Endodermal cell (in vitro differentiated cells): ENCODE measurements around the gene CEP85L. TPM values are rescaled to one million over a fixed set of nuclear protein-coding genes. Genes with fewer than 3 reads are reported as not detected.
A peak's percentile ranks its signal among the peaks of the same experiment; 100 is the strongest.

Experiments used
- DNase-seq: peaks from one replicate; pipeline ENCODE4 v3.0.0-alpha.2; 2017
- H3K27ac ChIP-seq: 2 replicates; pipeline ENCODE4 v1.5.1; 2013; ENCODE audit warnings: mild to moderate bottlenecking, low read depth, low read length, moderate library complexity
- H3K27me3 ChIP-seq: 2 replicates; pipeline ENCODE4 v1.6.1; 2013; ENCODE audit warnings: mild to moderate bottlenecking, low read length, moderate library complexity; ENCODE audit not compliant: insufficient read depth, control insufficient read depth, poor library complexity, severe bottlenecking
- H3K36me3 ChIP-seq: 2 replicates; pipeline ENCODE4 v1.7.0; 2013; ENCODE audit warnings: mild to moderate bottlenecking, low read length, moderate library complexity; ENCODE audit not compliant: control insufficient read depth, insufficient read depth
- H3K4me1 ChIP-seq: one replicate; pipeline ENCODE4 v1.7.0; 2013; ENCODE audit warnings: low read length; ENCODE audit not compliant: control insufficient read depth, insufficient read depth
- H3K4me3 ChIP-seq: 2 replicates; pipeline ENCODE4 v1.5.1; 2013; ENCODE audit warnings: mild to moderate bottlenecking, low read length, moderate library complexity
- H3K9ac ChIP-seq: 2 replicates; pipeline ENCODE4 v1.6.1; 2013; ENCODE audit warnings: mild to moderate bottlenecking, low read length, moderate library complexity; ENCODE audit not compliant: poor library complexity, severe bottlenecking; ENCODE audit errors: extremely low read depth
- H3K9me3 ChIP-seq: 2 replicates; pipeline ENCODE4 v1.6.1; 2013; ENCODE audit warnings: mild to moderate bottlenecking, low read length, moderate library complexity; ENCODE audit not compliant: control insufficient read depth
- H3K27ac Mint-ChIP-seq: 2 replicates; pipeline ENCODE4 v1.8.0; 2020; ENCODE audit warnings: mixed read lengths
- H3K27me3 Mint-ChIP-seq: 2 replicates; pipeline ENCODE4 v1.8.0; 2021; ENCODE audit warnings: mild to moderate bottlenecking, mixed read lengths; ENCODE audit not compliant: insufficient read depth
- H3K36me3 Mint-ChIP-seq: 2 replicates; pipeline ENCODE4 v1.8.0; 2020; ENCODE audit warnings: low read depth, mixed read lengths
- H3K4me1 Mint-ChIP-seq: 2 replicates; pipeline ENCODE4 v1.8.0; 2020; ENCODE audit warnings: mixed read lengths
- H3K4me3 Mint-ChIP-seq: 2 replicates; pipeline ENCODE4 v1.8.0; 2020; ENCODE audit warnings: mild to moderate bottlenecking, moderate library complexity, mixed read lengths
- H3K9me3 Mint-ChIP-seq: 2 replicates; pipeline ENCODE4 v1.8.0; 2020; ENCODE audit warnings: mild to moderate bottlenecking, mixed read lengths
- CTCF ChIP-seq: fragments of 200-600 bp; sonication (generic); conservative IDR thresholded peaks from 2 replicates; pipeline ENCODE4 v1.5.0; 2021; ENCODE audit warnings: antibody characterized with exemption, mild to moderate bottlenecking
- WGBS, 2 experiments: methylation state at CpG; one replicate each; pipeline versions ENCODE4 v1.1.5 to v1.1.7; 2013; ENCODE audit warnings: missing lambda C conversion rate in 2 of 2, mixed read lengths in 1 of 2; ENCODE audit not compliant: insufficient coverage in 1 of 2, insufficient read length in 1 of 2; 5-methylcytosine and 5-hydroxymethylcytosine counted together
- total RNA-seq, 2 donors: library from RNA; stranded (reverse); fragmentation: NEBNext Ultra II Directional in 1 of 2; extraction: Animal tissue kit (Norgen Biotek cat#: 25700) in 1 of 2; gene quantifications; 2 replicates in 1 of 2; 3 replicates in 1 of 2; pipeline ENCODE4 v1.2.1, GENCODE V29; 2021

The CEP85L gene
- total RNA-seq, 2 donors from 2014 or later, result 6.7 to 10.2 TPM

DNA sequence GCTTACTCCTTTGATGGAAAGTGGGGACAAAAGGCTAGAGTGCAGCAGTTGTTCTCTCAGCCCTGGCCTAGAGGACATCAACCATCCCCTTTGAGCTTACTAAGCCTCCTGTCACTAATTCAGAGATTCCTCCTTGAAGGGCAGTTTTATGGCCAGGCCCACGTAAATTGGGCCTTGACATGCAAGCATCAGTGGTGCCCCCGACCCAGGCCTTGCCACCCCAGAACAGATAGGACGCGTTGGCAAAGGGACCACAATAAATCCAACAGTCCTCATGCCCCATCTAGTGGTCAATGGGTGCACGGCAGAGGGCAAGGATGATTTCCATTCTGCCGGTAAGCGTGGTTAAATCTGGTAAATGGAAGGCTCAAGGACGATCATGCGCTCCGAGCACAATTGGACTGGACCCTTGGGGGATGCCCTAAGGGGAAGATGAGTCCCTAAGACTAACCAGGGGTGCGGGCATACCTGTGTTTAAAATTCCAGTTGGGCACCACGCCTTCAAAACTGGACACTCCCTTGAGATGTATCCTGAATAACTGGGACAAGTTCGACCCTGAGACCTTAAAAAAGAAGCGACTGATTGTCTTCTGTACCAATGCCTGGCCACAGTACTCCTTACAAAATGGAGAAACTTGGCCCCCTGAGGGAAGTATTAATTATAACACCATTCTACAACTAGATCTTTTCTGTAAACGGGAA, 32.6 kb downstream of the CEP85L start:
- 50 to 58% methylated on average over 10 to 15 of the region's 15 CpGs for WGBS, 2 experiments
- peaks cover 12% of the 10 kb centered on the region for H3K4me1 Mint-ChIP-seq
- no peaks in the 10 kb centered on the region for H3K9me3 ChIP-seq

DNA sequence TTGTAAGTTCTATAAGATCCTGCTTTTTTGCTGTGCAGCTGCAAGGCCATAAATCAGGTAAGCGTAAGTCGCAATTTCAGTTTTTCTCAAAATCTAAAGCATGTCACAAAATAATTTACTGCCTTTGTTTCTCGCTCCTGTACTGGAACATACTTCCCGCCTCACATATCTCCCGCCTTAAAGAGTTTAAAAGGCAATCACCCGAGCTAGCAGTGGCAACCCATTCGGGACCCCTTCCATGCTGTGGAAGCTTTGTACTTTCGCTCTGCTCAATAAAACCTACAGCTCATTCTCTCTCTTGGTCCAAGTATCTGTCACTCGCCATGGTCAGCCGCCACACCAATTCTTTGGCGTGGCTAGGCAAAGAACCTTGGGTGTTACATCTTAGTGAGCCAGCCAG, 34.0 kb downstream of the CEP85L start:
- H3K27ac Mint-ChIP-seq, result no peak overlapping the region

More for the DNA sequence above, 32.6 kb downstream of the CEP85L start:
- H3K9ac ChIP-seq, result no peak overlapping the region
- Mint-ChIP-seq H3K9me3 (no peaks in the 10 kb centered on the region), H3K27ac (no peak overlapping the region), H3K4me3 (no peak overlapping the region), H3K36me3 (peaks cover 3% of the 10 kb centered on the region), H3K27me3 (no peaks in the 10 kb centered on the region)
- no peak overlapping the region for H3K4me3 ChIP-seq
- H3K4me1 ChIP-seq, result no peaks in the 10 kb centered on the region
- DNase-seq, result peak; percentile 90
- H3K36me3 ChIP-seq, result no peaks in the 10 kb centered on the region
- peak; percentile 89 for TF ChIP-seq CTCF
- H3K27ac ChIP-seq, result no peak overlapping the region
- H3K27me3 ChIP-seq, result no peaks in the 10 kb centered on the region

GRCh38 chr6:118611334-118611733, 40.1 kb downstream of the CEP85L start:
- H3K9me3 ChIP-seq, result peaks cover 6% of the 10 kb centered on the region
- H3K36me3 ChIP-seq, result no peaks in the 10 kb centered on the region
- Mint-ChIP-seq H3K36me3 (peaks cover 8% of the 10 kb centered on the region), H3K4me1 (no peaks in the 10 kb centered on the region), H3K9me3 (peaks cover 10% of the 10 kb centered on the region), H3K27ac (no peak overlapping the region), H3K4me3 (no peak overlapping the region), H3K27me3 (no peaks in the 10 kb centered on the region)
- H3K4me1 ChIP-seq, result no peaks in the 10 kb centered on the region
- no peak overlapping the region for H3K9ac ChIP-seq
- no peak overlapping the region for H3K27ac ChIP-seq
- H3K27me3 ChIP-seq, result no peaks in the 10 kb centered on the region
- no peak for DNase-seq
- no peak overlapping the region for H3K4me3 ChIP-seq
- WGBS, 2 experiments, result 83 to 95% methylated on average over 1 to 3 of the region's 3 CpGs
- no peak for TF ChIP-seq CTCF

More for the DNA sequence above, 34.0 kb downstream of the CEP85L start:
- H3K4me3 ChIP-seq, result no peak overlapping the region
- H3K9me3 ChIP-seq, result no peaks in the 10 kb centered on the region
- 89 to 94% methylated on average over 8 to 11 of the region's 11 CpGs for WGBS, 2 experiments
- no peak overlapping the region for H3K27ac ChIP-seq
- no peak overlapping the region for H3K4me3 Mint-ChIP-seq
- H3K4me1 ChIP-seq, result no peaks in the 10 kb centered on the region
- peaks cover 5% of the 10 kb centered on the region for H3K36me3 Mint-ChIP-seq
- no peak for DNase-seq
- no peaks in the 10 kb centered on the region for H3K36me3 ChIP-seq
- no peak for TF ChIP-seq CTCF
- peaks cover 12% of the 10 kb centered on the region for H3K4me1 Mint-ChIP-seq
- no peak overlapping the region for H3K9ac ChIP-seq
- H3K27me3 Mint-ChIP-seq, result no peaks in the 10 kb centered on the region
- H3K27me3 ChIP-seq, result no peaks in the 10 kb centered on the region
- peaks cover 6% of the 10 kb centered on the region for H3K9me3 Mint-ChIP-seq
